Measurements from ENCODE around the gene DNAJC7. TPM values are rescaled to one million over a fixed set of nuclear protein-coding genes. Genes with fewer than 3 reads are reported as not detected.

Gene DNAJC7, protein sequence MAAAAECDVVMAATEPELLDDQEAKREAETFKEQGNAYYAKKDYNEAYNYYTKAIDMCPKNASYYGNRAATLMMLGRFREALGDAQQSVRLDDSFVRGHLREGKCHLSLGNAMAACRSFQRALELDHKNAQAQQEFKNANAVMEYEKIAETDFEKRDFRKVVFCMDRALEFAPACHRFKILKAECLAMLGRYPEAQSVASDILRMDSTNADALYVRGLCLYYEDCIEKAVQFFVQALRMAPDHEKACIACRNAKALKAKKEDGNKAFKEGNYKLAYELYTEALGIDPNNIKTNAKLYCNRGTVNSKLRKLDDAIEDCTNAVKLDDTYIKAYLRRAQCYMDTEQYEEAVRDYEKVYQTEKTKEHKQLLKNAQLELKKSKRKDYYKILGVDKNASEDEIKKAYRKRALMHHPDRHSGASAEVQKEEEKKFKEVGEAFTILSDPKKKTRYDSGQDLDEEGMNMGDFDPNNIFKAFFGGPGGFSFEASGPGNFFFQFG
- total RNA-seq (66.6 and 79.2 TPM in 2 replicates), polyA plus RNA-seq (83.8 and 90.0 TPM in 2 replicates)

DNA sequence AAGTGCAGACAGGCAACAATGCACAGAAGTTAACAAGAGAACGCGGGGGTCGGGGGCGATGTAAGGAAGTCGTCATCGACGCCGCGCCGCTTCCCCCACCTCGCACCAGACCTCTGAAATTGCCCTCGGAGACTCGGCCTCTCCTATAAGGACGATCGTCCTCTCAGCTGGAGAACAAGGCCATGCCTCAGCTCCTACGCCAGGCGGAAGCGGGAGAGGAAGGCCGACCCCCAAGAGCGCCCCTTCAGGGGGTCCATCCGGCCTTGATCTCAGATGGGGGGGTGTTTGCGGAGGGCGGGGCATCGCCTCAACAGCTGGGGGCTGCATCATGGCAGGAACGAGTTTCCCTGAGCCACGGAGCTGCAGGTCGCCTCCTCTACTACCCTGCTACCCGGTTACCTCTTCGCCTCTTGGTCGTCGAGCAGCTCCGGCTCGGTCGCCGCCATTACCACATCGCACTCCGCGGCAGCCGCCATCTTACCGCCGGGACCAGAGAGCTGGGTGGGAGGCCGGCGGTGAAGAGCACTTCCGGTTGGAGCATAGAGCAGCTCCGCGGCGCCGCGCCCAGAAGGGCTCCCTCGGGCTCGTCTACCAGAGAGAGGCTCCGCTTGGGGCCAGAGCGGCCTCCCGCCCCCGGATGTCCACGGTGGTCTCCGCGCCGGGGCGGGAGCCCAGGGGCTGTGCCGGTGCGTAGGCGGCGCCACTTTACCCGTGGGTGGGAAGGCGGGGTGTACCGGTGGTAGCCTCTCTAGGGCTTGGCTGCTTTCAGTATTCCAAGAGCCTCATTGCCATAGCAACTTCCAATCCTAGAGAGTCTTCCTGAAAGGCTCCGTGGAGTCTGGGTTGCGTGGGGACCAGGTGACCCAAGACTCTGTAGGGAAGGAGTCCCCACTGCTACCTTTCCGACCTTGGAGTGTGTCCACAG, at the start of gene DNAJC7:
Gene DNAJC7 (minus strand): TSS at position 499 of the 925 bp plus-strand sequence. CDS start 23 bp downstream, at position 476.
- TF ChIP-seq, protein P1, sequence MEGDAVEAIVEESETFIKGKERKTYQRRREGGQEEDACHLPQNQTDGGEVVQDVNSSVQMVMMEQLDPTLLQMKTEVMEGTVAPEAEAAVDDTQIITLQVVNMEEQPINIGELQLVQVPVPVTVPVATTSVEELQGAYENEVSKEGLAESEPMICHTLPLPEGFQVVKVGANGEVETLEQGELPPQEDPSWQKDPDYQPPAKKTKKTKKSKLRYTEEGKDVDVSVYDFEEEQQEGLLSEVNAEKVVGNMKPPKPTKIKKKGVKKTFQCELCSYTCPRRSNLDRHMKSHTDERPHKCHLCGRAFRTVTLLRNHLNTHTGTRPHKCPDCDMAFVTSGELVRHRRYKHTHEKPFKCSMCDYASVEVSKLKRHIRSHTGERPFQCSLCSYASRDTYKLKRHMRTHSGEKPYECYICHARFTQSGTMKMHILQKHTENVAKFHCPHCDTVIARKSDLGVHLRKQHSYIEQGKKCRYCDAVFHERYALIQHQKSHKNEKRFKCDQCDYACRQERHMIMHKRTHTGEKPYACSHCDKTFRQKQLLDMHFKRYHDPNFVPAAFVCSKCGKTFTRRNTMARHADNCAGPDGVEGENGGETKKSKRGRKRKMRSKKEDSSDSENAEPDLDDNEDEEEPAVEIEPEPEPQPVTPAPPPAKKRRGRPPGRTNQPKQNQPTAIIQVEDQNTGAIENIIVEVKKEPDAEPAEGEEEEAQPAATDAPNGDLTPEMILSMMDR (IDR thresholded peaks at IDR 0.05; ENCODE audit: low read depth, low read length): no peak
- Histone ChIP-seq H3K36me3 (peaks cover 3% of the 10 kb centered on the region), H3K27me3 (no peaks in the 10 kb centered on the region), H3K4me1 (ENCODE audit: low read depth) (peaks cover 13% of the 10 kb centered on the region), H3K4me3 (peak within 1 kb of the TSS; percentile 64), H3K27ac (peak within 1 kb of the TSS; percentile 94), H3K9me3 (ENCODE audit: low read depth) (no peaks in the 10 kb centered on the region)
- DNase-seq (ENCODE audit: low read depth in 1 of 2, low spot score in 1 of 2): peak; percentile 94 to 96

GRCh38 chr17:42065201-42065600, 48.0 kb upstream of the DNAJC7 start:
- TF ChIP-seq, protein P1 (IDR thresholded peaks at IDR 0.05; ENCODE audit: low read depth, low read length): no peak
- no peak for DNase-seq (ENCODE audit: low read depth in 1 of 2, low spot score in 1 of 2)

DNA sequence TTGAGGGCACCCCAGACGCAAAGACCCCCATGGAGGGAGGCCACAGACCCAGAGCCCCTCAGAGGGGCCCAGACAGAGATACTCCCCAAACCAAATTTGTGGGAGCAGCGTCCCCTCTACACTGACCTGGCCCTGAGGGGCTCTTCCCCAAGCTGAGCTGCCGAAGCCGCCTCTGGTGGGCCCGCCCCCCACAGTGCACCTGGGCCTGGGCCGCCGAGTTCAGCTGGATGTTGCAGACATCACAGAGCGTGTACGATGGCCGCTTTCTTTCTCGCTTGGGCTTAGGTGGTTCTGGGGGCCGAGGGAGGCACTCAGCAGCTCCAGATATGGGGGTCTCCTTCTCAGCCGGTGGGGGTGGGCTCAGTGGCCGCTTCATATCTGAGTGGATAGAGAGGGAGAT, 45.4 kb upstream of the DNAJC7 start:
- H3K36me3 ChIP-seq: no peaks in the 10 kb centered on the region
- DNase-seq (ENCODE audit: low read depth in 1 of 2, low spot score in 1 of 2): no peak
- peaks cover 4% of the 10 kb centered on the region for H3K4me1 ChIP-seq (ENCODE audit: low read depth)
- H3K27ac ChIP-seq: no peak overlapping the region
- no peaks in the 10 kb centered on the region for H3K9me3 ChIP-seq (ENCODE audit: low read depth)
- TF ChIP-seq, protein P1 (IDR thresholded peaks at IDR 0.05; ENCODE audit: low read depth, low read length): no peak
- no peak overlapping the region for H3K4me3 ChIP-seq
- H3K27me3 ChIP-seq: no peaks in the 10 kb centered on the region

More at GRCh38 chr17:42065201-42065600, 48.0 kb upstream of the DNAJC7 start:
- no peaks in the 10 kb centered on the region for H3K9me3 ChIP-seq (ENCODE audit: low read depth)
- peaks cover 4% of the 10 kb centered on the region for H3K4me1 ChIP-seq (ENCODE audit: low read depth)
- no peaks in the 10 kb centered on the region for H3K27me3 ChIP-seq
- H3K36me3 ChIP-seq: no peaks in the 10 kb centered on the region
- H3K27ac ChIP-seq: no peak overlapping the region
- H3K4me3 ChIP-seq: no peak overlapping the region

DNA sequence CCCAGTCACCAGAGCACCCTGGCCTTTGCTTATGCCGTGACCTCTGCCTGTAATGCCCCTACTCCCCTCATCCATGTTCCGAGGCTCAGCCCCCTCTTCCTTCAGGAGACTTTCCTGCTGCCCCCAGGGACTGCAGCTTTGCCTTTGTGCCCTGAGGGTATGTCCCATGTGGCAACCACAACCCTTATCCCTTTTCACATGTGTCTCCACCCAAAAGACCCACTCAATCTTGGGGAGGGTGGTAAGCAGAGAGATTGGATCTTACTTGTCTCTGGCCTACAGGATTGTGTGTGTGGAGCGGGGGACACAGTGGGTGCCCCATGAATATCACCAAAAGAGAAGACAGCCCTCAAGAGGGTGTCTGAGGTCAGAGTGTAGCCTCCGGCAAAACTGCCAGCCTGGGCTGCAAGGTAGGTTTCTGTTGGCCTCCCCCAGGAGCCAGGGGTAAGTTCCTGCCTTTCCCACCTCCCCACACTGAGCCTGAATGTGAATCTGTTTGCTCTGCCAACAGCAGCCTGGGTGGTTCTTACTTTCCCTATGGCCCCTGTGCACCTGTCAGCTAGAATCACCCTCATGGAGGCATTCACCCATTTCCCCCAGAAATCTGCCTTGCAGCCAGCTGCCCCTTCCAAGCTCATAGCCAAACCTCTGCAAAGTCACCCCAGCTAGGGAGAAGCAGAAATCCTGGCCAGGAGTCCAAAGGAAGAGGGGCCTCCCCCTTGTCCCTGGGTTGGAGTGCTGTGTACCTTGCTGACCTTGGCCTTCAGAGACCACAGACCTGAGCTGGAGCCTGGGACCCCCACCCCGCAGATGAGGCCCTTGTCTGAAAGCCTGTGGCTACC, 44.6 kb upstream of the DNAJC7 start:
- TF ChIP-seq, protein P1 (IDR thresholded peaks at IDR 0.05; ENCODE audit: low read depth, low read length): no peak
- no peak for DNase-seq (ENCODE audit: low read depth in 1 of 2, low spot score in 1 of 2)
- H3K36me3 ChIP-seq: no peaks in the 10 kb centered on the region

DNA sequence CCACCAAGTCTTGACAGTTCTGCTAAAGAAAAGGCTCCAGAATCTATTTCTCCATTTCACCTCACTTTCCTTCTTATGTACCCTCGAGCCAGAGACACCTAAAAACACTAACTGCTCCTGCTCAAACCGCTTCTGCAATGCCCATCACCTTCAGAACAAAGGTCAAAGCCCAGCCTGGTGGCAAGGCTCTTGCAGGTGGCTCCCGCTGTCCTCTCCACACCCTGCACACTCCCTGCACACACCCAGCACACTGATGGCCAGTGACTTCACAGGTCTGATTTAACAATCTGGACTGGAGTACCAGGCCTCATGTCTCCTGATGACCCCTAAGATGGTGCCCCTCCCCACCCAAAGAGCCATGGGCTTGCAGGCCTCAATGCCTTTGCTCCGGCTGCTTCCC, 43.0 kb upstream of the DNAJC7 start:
- TF ChIP-seq, protein P1 (IDR thresholded peaks at IDR 0.05; ENCODE audit: low read depth, low read length): no peak

More for the DNA sequence above, 44.6 kb upstream of the DNAJC7 start:
- Histone ChIP-seq H3K4me1 (ENCODE audit: low read depth) (peaks cover 4% of the 10 kb centered on the region), H3K27me3 (no peaks in the 10 kb centered on the region), H3K9me3 (ENCODE audit: low read depth) (no peaks in the 10 kb centered on the region), H3K27ac (no peak overlapping the region), H3K4me3 (no peak overlapping the region)

More for the DNA sequence above, 43.0 kb upstream of the DNAJC7 start:
- Histone ChIP-seq H3K27ac (no peak overlapping the region), H3K4me1 (ENCODE audit: low read depth) (peaks cover 4% of the 10 kb centered on the region), H3K9me3 (ENCODE audit: low read depth) (no peaks in the 10 kb centered on the region), H3K27me3 (no peaks in the 10 kb centered on the region), H3K36me3 (no peaks in the 10 kb centered on the region), H3K4me3 (no peak overlapping the region)
- DNase-seq (ENCODE audit: low read depth in 1 of 2, low spot score in 1 of 2): no peak
